ENCODE data around the gene PEX14.

Gene PEX14

GRCh38 chr1:10667861-10668761 is 193.4 kb downstream of the PEX14 start:
- TF ChIP-seq TOX (CRISPR knock-in tag; IDR thresholded peaks at IDR 0.05; ENCODE audit: borderline replicate concordance) (no peak), ZC3H10 (CRISPR knock-in tag; IDR thresholded peaks at IDR 0.05) (no peak), ISL1 (CRISPR knock-in tag; IDR thresholded peaks at IDR 0.05) (no peak), TCF4 (CRISPR knock-in tag; IDR thresholded peaks at IDR 0.05; ENCODE audit: borderline replicate concordance) (no peak; the same call in 1 of the 2 replicates), GLIS3 (CRISPR knock-in tag; IDR thresholded peaks at IDR 0.05) (no peak), SNAI2 (CRISPR knock-in tag; IDR thresholded peaks at IDR 0.05) (no peak), ZFP3 (CRISPR knock-in tag; IDR thresholded peaks at IDR 0.05) (no peak), RARB (CRISPR knock-in tag; IDR thresholded peaks at IDR 0.05) (no peak), ZNF565 (CRISPR knock-in tag; conservative IDR thresholded peaks at IDR 0.05; ENCODE audit: low read depth) (no peak)
- TF ChIP-seq, protein P1, sequence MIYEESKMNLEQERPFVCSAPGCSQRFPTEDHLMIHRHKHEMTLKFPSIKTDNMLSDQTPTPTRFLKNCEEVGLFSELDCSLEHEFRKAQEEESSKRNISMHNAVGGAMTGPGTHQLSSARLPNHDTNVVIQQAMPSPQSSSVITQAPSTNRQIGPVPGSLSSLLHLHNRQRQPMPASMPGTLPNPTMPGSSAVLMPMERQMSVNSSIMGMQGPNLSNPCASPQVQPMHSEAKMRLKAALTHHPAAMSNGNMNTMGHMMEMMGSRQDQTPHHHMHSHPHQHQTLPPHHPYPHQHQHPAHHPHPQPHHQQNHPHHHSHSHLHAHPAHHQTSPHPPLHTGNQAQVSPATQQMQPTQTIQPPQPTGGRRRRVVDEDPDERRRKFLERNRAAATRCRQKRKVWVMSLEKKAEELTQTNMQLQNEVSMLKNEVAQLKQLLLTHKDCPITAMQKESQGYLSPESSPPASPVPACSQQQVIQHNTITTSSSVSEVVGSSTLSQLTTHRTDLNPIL (CRISPR knock-in tag; IDR thresholded peaks at IDR 0.05; ENCODE audit: low read depth), result no peak

DNA sequence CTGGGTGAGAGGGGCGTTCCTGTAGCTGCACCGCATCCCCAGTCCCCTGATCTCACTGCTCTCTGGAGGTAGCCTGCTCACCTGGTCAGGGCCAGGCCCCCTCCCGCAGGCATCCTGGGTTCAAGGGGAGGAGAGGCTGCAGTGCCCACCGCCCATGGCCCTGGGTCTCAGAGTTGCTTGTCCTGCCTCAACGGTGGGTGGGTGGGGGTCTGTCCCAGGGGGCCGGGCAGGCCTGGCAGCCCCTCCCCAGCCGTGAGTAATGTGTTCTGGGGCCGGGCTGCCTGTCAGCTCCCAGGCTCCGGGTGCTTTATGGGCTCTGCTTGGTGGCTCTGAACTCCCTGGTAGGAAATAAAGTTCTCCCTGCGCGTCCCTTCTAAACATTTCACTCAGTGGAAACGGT is 194.8 kb downstream of the PEX14 start:
- no peak for TF ChIP-seq ZFP30 (CRISPR knock-in tag; IDR thresholded peaks at IDR 0.05)
- ATAC-seq, result no peak

More at GRCh38 chr1:10667861-10668761, 193.4 kb downstream of the PEX14 start:
- no peak for ATAC-seq

GRCh38 chr1:10670190-10670589 is 195.4 kb downstream of the PEX14 start:
- no peak for TF ChIP-seq ESRRG (CRISPR knock-in tag; IDR thresholded peaks at IDR 0.05)
- no peak for ATAC-seq

- TF ChIP-seq TCF4 (CRISPR knock-in tag; IDR thresholded peaks at IDR 0.05; ENCODE audit: borderline replicate concordance) (no peak), CSDC2 (CRISPR knock-in tag; IDR thresholded peaks at IDR 0.05) (no peak), TSHZ2 (CRISPR knock-in tag; IDR thresholded peaks at IDR 0.05) (no peak), ZC3H10 (CRISPR knock-in tag; IDR thresholded peaks at IDR 0.05) (no peak), OSR1 (CRISPR knock-in tag; IDR thresholded peaks at IDR 0.05) (no peak), ISL1 (CRISPR knock-in tag; IDR thresholded peaks at IDR 0.05) (no peak)
- ATAC-seq, result no peak
Observed at GRCh38 chr1:10671090-10671489, 196.3 kb downstream of the PEX14 start.

DNA sequence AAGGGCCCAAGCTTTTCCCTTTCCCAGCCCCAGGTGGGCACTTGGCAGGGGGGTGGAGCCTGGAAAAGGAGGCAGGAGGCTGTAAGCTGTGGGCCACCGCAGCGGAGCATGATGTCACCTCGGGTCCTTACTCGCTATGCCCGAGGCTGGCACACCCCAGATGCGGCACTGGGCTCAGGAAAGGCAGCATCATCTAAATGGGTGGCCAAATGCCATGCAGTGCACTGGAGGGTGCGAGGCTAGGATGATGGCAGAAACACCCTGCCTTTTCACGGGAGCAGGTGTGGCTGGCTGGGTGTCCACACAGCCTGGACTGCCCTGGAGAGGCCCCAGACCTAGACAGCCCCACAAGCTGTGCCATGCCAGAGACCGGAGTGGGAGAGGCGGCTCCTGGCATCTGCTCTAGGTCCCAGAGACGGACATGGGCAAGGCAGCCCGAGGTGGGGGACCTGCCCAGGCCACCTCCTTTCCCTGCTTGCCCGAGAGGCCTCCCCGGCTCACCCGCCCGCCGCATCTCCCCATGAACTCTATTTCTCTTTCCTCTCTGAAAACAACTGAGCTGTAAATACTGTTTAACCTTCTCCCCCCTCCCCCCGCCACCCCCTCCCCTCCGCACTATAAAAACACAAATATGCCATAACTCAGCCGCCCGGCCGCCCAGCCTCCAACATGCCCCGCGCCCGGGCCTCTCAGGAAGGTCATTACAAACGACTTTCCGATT is 197.0 kb downstream of the PEX14 start:
- TF ChIP-seq PPARA (CRISPR knock-in tag; IDR thresholded peaks at IDR 0.05; ENCODE audit: borderline replicate concordance) (no peak), RARB (CRISPR knock-in tag; IDR thresholded peaks at IDR 0.05) (no peak), ZFP3 (CRISPR knock-in tag; IDR thresholded peaks at IDR 0.05) (no peak), BACH2 (CRISPR knock-in tag; IDR thresholded peaks at IDR 0.05; ENCODE audit: borderline replicate concordance) (no peak), TCF4 (CRISPR knock-in tag; IDR thresholded peaks at IDR 0.05; ENCODE audit: borderline replicate concordance) (no peak), ESRRG (CRISPR knock-in tag; IDR thresholded peaks at IDR 0.05) (no peak), TSHZ2 (CRISPR knock-in tag; IDR thresholded peaks at IDR 0.05) (no peak), SNAI2 (CRISPR knock-in tag; IDR thresholded peaks at IDR 0.05) (no peak), ZNF70 (CRISPR knock-in tag; IDR thresholded peaks at IDR 0.05) (no peak), ARNTL (CRISPR knock-in tag; IDR thresholded peaks at IDR 0.05; ENCODE audit: borderline replicate concordance, low read depth) (no peak), ZC3H10 (CRISPR knock-in tag; IDR thresholded peaks at IDR 0.05) (no peak)
- no peak; the same call in 2 of the 3 replicates for ATAC-seq

All from SK-N-SH treated with all-trans-retinoic acid at 6 μM for 48 hours (cell line).